Midbrain (tissue), 1 donor: ENCODE data around the gene ZMIZ1.
"Not testable (repeated sequence)": the region's sequence is repeated elsewhere in the genome, so short reads cannot be mapped to it uniquely, and the experiment has no call there.

Experiments
- DNase-seq: peaks from one replicate; lab custom pipeline; 2025; lab: John Stamatoyannopoulos, UW

Gene ZMIZ1

GRCh38 chr10:79266084-79266483 lies 197.3 kb downstream of the ZMIZ1 start:
- no peak for DNase-seq

DNA sequence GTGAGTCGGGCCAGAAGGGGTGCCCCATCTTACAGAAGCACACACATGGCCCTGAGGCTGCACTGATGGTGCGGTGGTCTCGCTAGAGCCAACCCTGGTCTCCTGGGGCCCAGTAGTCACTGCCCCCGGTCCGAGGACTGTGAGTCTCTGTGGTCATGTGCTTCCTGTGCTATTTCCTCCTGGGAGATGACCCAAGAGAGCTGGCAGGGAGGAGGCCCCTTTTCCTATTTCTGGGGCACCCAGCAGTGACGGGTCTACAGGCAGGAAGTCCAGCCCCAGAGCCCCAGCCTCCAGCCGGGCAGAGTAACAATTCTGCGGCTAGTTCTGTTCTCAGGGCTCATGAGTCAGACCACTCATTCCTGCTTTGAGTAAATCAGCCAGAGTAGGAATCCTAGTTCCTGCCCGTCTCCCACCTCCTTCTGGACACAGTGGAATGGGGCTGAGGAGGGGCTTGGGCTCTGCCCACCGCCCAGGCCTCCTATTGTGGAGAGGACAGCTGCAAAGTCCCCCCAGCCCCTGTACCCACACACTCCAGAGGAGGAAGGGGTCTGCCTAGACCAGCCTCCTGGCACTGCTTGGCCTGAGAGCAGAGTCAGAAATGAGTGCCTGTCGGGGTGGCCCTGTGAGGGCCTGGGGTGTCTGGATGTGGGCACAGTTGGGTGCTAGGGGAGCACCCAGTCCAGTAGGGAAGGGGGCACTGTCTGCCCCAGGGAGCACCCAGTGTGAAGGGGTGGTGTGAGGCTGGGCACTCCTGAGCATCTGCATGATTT lies 198.0 kb downstream of the ZMIZ1 start:
- DNase-seq: peak; percentile 58

DNA sequence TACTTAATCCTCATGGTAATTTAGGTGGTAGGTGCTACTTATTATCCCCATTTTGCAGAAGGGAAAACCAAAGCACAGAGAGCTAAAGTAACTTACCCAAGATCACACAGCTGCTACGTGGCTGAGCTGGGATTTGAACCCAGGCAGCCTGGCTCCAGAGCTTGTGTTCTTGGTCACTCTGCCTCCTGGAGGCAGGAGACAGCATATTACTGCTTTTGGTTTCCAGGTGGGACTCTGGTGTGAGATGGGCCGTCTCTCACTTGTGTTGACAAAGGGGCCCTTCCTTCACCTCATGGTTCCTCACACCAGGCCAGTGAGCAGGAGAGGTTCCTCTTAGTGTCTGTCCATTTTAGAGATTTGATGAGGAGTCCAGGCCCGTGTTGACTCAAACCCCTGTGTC lies 198.7 kb downstream of the ZMIZ1 start:
- no peak for DNase-seq

- no peak for DNase-seq
Observed at GRCh38 chr10:79268161-79268601, 199.4 kb downstream of the ZMIZ1 start.

- DNase-seq: no peak
Observed at GRCh38 chr10:79268742-79269141, 200.0 kb downstream of the ZMIZ1 start.

- DNase-seq: peak; percentile 9
Observed at GRCh38 chr10:79269443-79269842, 200.7 kb downstream of the ZMIZ1 start.

- no peak for DNase-seq
Observed at GRCh38 chr10:79269969-79270368, 201.2 kb downstream of the ZMIZ1 start.

DNA sequence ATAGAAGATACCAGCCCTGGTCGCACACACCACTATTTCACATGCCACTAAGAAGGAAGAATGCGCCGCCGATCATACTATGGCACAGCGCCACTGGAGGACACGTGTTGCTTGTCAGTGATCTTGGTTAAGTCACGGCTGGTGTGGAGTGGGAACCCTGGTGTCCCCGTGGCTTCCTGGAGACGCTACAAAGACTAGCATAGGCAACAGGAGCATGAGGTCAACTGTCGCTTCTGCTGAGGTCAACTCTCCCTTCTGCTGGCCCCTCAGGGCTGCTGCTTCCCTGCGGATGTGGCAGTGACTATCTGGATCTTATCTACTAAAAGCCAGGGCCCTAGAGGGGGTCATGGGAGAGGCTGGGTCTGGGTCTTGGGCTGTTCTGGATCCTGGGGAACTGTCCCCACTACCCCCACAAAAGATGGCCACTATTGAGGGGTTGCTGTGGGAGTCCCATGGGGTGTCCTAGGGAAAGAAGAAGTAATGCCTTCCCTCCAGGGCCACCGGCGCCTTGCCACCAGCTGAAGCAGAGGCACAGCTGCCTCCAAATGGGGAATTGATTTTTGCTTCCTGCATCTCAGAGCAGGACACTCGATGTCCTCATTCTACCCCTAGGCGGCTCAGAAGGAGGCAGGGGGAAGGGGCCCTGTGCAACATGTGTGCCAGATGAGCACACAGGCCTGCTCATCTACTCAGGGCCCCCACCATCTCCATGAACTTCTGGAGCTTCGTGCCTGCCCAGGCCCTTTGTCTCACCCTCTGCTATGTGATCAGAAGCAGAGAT lies 201.9 kb downstream of the ZMIZ1 start:
- DNase-seq: peak; percentile 12

DNA sequence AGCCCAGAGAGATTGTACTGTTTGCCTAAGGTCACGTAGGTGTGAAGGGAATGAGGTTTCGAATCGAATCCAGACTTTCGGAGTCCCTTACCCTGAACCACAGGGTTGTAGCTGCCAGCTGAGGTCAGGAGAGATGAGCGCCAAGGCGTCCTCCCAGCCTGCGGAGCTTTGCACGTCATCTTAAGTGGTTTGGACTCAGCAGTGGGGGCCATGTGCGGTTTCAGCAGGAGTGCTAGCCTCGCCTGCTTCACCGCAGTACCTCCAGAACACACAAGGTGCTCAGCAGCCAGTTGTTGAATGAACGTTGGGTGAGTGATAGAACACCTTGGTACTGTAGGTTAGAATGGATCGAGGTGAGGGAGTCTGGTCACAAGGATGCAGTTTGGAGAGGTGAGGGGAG lies 203.6 kb downstream of the ZMIZ1 start:
- no peak for DNase-seq

DNA sequence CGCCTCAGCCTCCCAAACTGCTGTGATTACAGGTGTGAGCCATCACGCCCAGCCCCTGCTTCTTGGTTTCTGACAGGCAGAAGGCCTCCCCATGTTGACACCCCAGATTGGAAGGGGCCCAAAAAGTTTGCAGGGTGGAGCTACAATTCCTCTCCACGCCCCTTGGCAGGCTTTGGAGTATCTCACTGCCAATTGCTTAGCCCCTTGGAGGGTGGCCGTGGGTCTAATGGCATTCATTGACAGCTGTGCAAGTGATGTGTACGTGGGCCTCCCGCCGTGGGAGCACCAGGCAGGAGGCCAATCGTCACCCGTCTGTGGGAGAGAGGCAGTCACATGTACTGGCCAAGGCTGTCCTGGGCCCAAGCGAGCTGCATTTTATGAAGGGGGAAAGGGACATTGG lies 204.8 kb downstream of the ZMIZ1 start:
- DNase-seq: peak; percentile 12

- peak; percentile 95 for DNase-seq
Observed at GRCh38 chr10:79274279-79275104, 205.7 kb downstream of the ZMIZ1 start.

DNA sequence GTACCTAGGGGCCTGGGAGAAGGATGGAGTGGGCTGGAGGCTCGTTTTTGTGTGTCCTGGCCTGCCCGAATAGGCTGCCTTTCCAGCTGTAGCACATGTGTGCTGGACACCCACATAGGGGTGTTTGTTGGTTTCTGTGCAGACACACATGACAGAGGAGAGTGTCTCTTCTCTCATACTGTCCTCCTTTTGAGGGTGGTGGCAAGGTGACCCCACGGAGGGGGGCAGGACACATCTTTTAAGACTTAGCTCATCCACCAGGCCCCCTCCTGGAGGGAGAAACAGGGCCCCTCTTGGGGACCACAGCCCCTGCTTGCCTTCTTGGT lies 206.3 kb downstream of the ZMIZ1 start:
- DNase-seq: no peak

- DNase-seq: peak; percentile 55
Observed at GRCh38 chr10:79275431-79275851, 206.7 kb downstream of the ZMIZ1 start.

DNA sequence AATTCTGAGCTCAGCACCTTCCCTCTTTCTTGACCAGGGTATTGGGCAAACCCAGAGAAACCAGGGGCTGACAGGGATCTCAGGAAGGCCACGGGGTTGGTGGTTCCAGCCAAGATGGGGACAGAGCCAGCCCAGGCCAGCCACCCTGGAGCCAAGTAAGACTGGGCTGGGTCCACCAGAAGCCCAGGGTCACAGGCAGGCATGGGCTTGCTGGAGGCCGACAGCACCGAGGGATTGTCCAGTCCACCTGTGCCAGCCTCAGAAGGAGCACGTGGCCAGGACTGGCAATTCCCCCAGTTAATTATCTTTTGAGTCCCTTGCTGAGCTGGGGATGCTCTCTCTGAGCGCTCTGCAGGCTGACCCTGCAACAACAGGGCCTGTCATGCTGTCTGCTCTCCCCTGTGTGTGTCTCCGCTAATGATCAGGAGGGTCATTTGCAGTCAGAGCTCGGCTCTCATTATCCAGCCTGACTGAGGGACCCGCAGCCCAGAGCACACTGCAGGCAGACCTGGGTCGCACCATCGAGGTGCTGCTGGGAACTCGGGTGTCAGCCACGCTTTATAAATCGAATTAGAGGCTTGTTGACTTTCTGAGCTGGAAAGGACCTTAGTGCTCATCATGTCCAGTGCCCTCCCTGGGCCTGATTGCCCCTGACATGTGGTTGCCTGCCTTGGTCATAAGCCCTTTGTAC lies 209.0 kb downstream of the ZMIZ1 start:
- peak; percentile 47 for DNase-seq

DNA sequence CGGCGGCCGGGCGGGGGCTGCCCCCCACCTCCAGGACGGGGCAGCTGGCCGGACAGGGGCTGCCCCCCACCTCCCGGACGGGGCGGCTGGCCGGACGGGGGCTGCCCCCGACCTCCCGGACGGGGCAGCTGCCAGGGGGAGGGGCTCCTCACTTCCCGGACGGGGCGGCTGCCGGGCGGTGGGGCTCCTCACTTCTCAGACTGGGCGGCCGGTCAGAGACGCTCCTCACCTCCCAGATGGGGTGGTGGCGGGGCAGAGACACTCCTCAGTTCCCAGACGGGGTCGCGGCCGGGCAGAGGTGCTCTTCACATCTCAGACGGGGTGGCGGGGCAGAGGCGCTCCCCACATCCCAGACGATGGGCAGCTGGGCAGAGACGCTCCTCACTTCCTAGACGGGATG lies 210.3 kb downstream of the ZMIZ1 start:
- not testable (repeated sequence) for DNase-seq

DNA sequence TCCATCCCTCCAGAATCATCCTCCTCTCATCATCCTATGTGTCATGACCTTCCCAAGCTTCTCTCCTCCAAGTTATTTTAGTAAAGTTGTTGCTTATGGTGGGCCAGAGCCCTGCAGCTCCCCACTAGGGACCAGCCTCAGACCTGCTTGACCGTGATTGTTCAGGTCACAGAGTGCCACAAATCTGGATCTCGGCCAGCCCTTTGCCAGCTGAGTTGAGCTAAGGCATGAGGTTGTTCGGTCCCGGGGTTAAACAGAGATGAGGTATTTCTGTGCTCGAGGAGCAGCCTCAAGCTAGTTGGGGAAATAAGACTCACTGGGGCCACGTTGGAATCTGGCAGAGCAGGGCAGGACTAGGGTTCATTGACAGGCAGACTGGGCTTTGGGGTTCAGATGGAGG lies 212.2 kb downstream of the ZMIZ1 start:
- DNase-seq: no peak

DNA sequence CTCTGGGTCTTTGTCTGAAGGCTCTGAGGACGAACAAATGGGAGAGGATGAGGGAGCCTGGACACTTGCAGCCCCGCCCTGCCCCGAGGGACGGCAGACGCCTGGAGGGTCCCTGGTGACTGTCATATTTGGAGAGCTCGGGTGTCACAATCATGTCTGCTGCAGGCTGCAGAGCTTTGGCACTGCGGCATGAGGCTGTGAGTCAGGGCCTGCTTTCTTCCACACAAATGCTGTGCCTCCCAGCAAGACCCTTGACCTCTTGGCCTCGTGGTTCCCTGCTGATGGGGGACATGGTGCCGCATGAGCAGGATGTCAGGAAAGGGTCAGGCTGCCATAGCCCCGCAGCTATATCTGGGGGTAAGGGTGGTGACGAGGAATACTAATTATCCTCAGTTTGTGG lies 213.6 kb downstream of the ZMIZ1 start:
- no peak for DNase-seq

DNA sequence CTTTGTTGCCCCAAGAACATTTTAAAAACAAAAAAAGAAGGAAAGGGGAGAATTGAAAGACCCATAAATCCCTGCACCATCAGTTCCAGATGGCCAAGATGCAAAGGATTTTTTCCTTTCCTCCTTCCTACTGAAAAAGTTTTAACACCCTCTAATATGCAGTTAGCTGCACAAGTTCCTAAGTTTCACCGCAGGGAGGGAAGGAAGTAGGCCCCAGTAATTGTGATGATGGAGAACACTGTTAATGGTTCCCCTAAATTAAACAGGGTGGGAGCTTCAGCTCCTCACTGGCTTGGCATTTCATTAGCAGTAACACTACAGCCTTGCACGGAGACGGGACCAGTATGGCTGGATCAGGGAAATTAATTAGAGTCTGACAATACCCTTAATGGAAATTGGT lies 214.8 kb downstream of the ZMIZ1 start:
- DNase-seq: no peak

DNA sequence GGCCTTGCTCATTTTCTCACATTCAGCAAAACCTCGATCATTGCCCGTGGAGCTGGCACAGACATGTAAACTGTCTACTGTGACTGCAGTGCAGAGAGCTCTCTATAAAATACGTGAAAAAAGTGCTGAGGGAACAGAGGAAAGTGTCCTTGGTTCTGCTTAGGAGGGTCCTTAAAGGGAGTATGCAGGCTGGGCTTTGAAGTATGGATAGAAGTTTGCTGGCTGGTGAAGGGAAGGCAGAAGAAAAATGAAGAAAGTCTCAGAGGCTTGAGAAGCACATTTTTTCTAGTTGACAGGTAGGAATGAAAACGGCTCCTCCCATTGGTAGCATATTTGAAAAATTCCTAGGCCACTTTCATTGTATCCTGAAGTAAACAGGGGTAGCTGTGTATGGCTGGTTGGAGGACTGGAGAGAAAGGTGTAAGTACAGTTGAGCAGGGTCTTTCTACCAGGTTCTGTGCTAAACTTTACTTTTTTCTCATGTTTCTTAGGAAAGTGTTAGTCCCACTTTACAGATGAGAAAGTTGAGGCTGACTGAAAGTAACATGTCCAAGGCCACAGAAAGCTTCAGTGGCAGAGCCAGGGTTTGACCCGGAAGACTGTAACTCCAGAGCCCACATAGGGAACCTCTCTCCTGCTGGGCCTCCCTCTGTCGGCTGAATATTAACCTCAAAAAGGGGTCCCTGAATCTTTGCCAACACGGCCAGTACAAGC lies 215.5 kb downstream of the ZMIZ1 start:
- DNase-seq: no peak

GRCh38 chr10:79285315-79286197 lies 216.8 kb downstream of the ZMIZ1 start:
- DNase-seq: no peak
